H1 (cell line): ENCODE data around the gene FAM177A1. TPM values are rescaled to one million over a fixed set of nuclear protein-coding genes. Genes with fewer than 3 reads are reported as not detected.
"Not testable (repeated sequence)": the region's sequence is repeated elsewhere in the genome, so short reads cannot be mapped to it uniquely, and the experiment has no call there.

Experiments used
- CTCF ChIA-PET: fragments of 300-600 bp; sonication (Branson Sonifier 250); formaldehyde crosslinking; loops from one replicate; lab custom pipeline; 2021; ENCODE audit not compliant: partially characterized antibody; lab: Charles Lee
- POLR2A ChIA-PET: fragments of 300-600 bp; sonication (Branson Sonifier 250); formaldehyde crosslinking; loops from one replicate; lab custom pipeline; 2021; ENCODE audit warnings: inconsistent platforms; ENCODE audit not compliant: partially characterized antibody; lab: Charles Lee
- DNase-seq, 2 experiments: peaks; one replicate each; pipeline versions ENCODE4 v3.0.0 to v3.0.0-alpha.2; 2010 to 2022; ENCODE audit warnings: low spot score in 2 of 2, low read depth in 1 of 2, mixed read lengths in 1 of 2
- FAIRE-seq: peaks from 2 replicates; lab custom pipeline; 2011; peaks lifted over from hg19 to GRCh38; lab: Jason Lieb, UNC
- H2AFZ ChIP-seq: 2 replicates; pipeline ENCODE4 v1.8.1; 2012; ENCODE audit warnings: low read length, inconsistent platforms
- H2AK5ac ChIP-seq: 2 replicates; pipeline ENCODE4 v1.6.1; 2013; ENCODE audit warnings: low read depth, low read length
- H2BK120ac ChIP-seq: replicated peaks from 2 replicates; pipeline ENCODE3; 2013; ENCODE audit warnings: low read depth, low read length, inconsistent platforms
- H2BK12ac ChIP-seq: 2 replicates; pipeline ENCODE4 v1.6.1; 2013; ENCODE audit warnings: low read depth, low read length
- H2BK15ac ChIP-seq: 2 replicates; pipeline ENCODE4 v1.6.1; 2013; ENCODE audit warnings: low read length
- H2BK20ac ChIP-seq: 2 replicates; pipeline ENCODE4 v1.6.1; 2013; ENCODE audit warnings: low read length
- H2BK5ac ChIP-seq: 2 replicates; pipeline ENCODE4 v1.6.1; 2013; ENCODE audit warnings: low read depth, low read length
- H3K14ac ChIP-seq: 2 replicates; pipeline ENCODE4 v1.6.1; 2013; ENCODE audit warnings: inconsistent platforms; ENCODE audit not compliant: insufficient read length
- H3K18ac ChIP-seq: 2 replicates; pipeline ENCODE4 v1.6.1; 2013; ENCODE audit warnings: low read length; ENCODE audit errors: extremely low read depth
- H3K23ac ChIP-seq: 2 replicates; pipeline ENCODE4 v1.6.1; 2013; ENCODE audit warnings: inconsistent platforms; ENCODE audit not compliant: insufficient read length
- H3K23me2 ChIP-seq: 2 replicates; pipeline ENCODE4 v1.6.1; 2013; ENCODE audit warnings: low read depth, low read length
- H3K27ac ChIP-seq: 2 replicates; pipeline ENCODE4 v1.6.1; 2011; ENCODE audit warnings: low read depth, low read length, inconsistent platforms
- H3K27me3 ChIP-seq, 4 experiments: replicated peaks in 1 of 4; 1 replicate in 1 of 4; 2 replicates in 3 of 4; pipeline versions ENCODE4 v1.6.1 to v1.8.1; 2011 to 2013; ENCODE audit warnings: low read length in 3 of 4, mild to moderate bottlenecking in 3 of 4, inconsistent platforms in 2 of 4, mixed read lengths in 2 of 4, moderate library complexity in 1 of 4; ENCODE audit not compliant: control insufficient read depth in 3 of 4, insufficient read depth in 3 of 4; ENCODE audit errors: extremely low read depth in 1 of 4
- H3K36me3 ChIP-seq, 4 experiments: 2 replicates each; pipeline versions ENCODE4 v1.6.1 to v1.8.1; 2011 to 2013; ENCODE audit warnings: mild to moderate bottlenecking in 4 of 4, low read length in 3 of 4, moderate library complexity in 2 of 4, control low read depth in 1 of 4, inconsistent platforms in 1 of 4; ENCODE audit not compliant: insufficient read depth in 4 of 4, control insufficient read depth in 2 of 4
- H3K4ac ChIP-seq: replicated peaks from 2 replicates; pipeline ENCODE3; 2013; ENCODE audit warnings: low read length, low read depth, mixed read lengths, inconsistent platforms; ENCODE audit not compliant: insufficient read length
- H3K4me1 ChIP-seq, 4 experiments: replicated peaks in 1 of 4; 1 replicate in 1 of 4; 2 replicates in 3 of 4; pipeline versions ENCODE4 v1.6.1 to v1.8.1; 2011 to 2013; ENCODE audit warnings: low read length in 3 of 4, inconsistent platforms in 2 of 4, mixed read lengths in 1 of 4; ENCODE audit not compliant: insufficient read depth in 4 of 4, control insufficient read depth in 3 of 4
- H3K4me2 ChIP-seq, 2 experiments: 2 replicates each; pipeline versions ENCODE4 v1.6.1 to v1.8.1; 2011 to 2013; ENCODE audit warnings: low read depth in 2 of 2, low read length in 2 of 2, control low read depth in 1 of 2, inconsistent platforms in 1 of 2, mild to moderate bottlenecking in 1 of 2; ENCODE audit not compliant: insufficient read depth in 1 of 2
- H3K4me3 ChIP-seq, 4 experiments: fragments of 200-600, 300-600 bp in 1 of 4; sonication (generic), shearing (Covaris generic), sonication (Bioruptor Twin) in 1 of 4; 2 replicates each; pipeline versions ENCODE4 v1.5.1 to v1.8.1; 2011 to 2016; ENCODE audit warnings: low read length in 4 of 4, low read depth in 3 of 4, control low read depth in 2 of 4, inconsistent platforms in 2 of 4, mild to moderate bottlenecking in 2 of 4, mixed read lengths in 1 of 4, moderate library complexity in 1 of 4; ENCODE audit not compliant: insufficient read depth in 2 of 4; ENCODE audit errors: extremely low read depth in 1 of 4
- H3K56ac ChIP-seq: replicated peaks from 2 replicates; pipeline ENCODE3; 2013; ENCODE audit warnings: low read depth, mild to moderate bottlenecking, mixed read lengths, low read length, inconsistent platforms; ENCODE audit not compliant: insufficient read length
- H3K79me1 ChIP-seq: 2 replicates; pipeline ENCODE4 v1.6.1; 2013; ENCODE audit warnings: low read depth, low read length, control low read depth
- H3K79me2 ChIP-seq, 2 experiments: 2 replicates each; pipeline versions ENCODE4 v1.6.1 to v1.8.1; 2012 to 2013; ENCODE audit warnings: low read length in 2 of 2, mild to moderate bottlenecking in 2 of 2, inconsistent platforms in 1 of 2; ENCODE audit not compliant: insufficient read depth in 2 of 2, control insufficient read depth in 1 of 2
- H3K9ac ChIP-seq, 4 experiments: replicated peaks in 1 of 4; 1 replicate in 1 of 4; 2 replicates in 3 of 4; pipeline versions ENCODE4 v1.6.1 to v1.8.1; 2011 to 2013; ENCODE audit warnings: low read depth in 3 of 4, low read length in 3 of 4, control low read depth in 2 of 4, mild to moderate bottlenecking in 2 of 4, moderate library complexity in 2 of 4, inconsistent platforms in 1 of 4; ENCODE audit errors: extremely low read depth in 1 of 4
- H3K9me3 ChIP-seq, 2 experiments: 2 replicates each; pipeline versions ENCODE4 v1.6.1 to v1.8.1; 2012 to 2013; ENCODE audit warnings: mild to moderate bottlenecking in 2 of 2, moderate library complexity in 2 of 2, control low read depth in 1 of 2, inconsistent platforms in 1 of 2, low read depth in 1 of 2, low read length in 1 of 2, mixed read lengths in 1 of 2; ENCODE audit not compliant: insufficient read depth in 2 of 2
- H4K20me1 ChIP-seq, 2 experiments: replicated peaks in 1 of 2; 2 replicates each; pipeline versions ENCODE3 to v1.8.1; 2011 to 2013; ENCODE audit warnings: inconsistent platforms in 2 of 2, low read length in 2 of 2, mild to moderate bottlenecking in 1 of 2; ENCODE audit not compliant: insufficient read depth in 2 of 2, control insufficient read depth in 1 of 2
- H4K5ac ChIP-seq: 2 replicates; pipeline ENCODE4 v1.6.1; 2013; ENCODE audit warnings: low read length, low read depth, mixed read lengths, inconsistent platforms; ENCODE audit not compliant: insufficient read length
- H4K8ac ChIP-seq: 2 replicates; pipeline ENCODE4 v1.8.0; 2013; ENCODE audit warnings: mild to moderate bottlenecking, moderate library complexity, low read length, inconsistent platforms; ENCODE audit not compliant: insufficient read depth; ENCODE audit errors: extremely low read depth
- H4K91ac ChIP-seq: replicated peaks from 2 replicates; pipeline ENCODE3; 2013; ENCODE audit warnings: low read length, mixed read lengths, inconsistent platforms; ENCODE audit not compliant: insufficient read length
- BCL11A ChIP-seq, 2 experiments: IDR thresholded peaks; one replicate each; pipeline ENCODE4 v1.6.1; 2011; ENCODE audit warnings: low read depth in 2 of 2, low read length in 2 of 2, mild to moderate bottlenecking in 2 of 2
- BRCA1 ChIP-seq: IDR thresholded peaks from 2 replicates; pipeline ENCODE4 v1.6.1; 2012; ENCODE audit warnings: low read depth, low read length, improper control_type of control experiment
- CBX8 ChIP-seq: fragments of 300-800, 300-1000 bp; sonication (generic); IDR thresholded peaks from 2 replicates; pipeline ENCODE4 v1.7.1; 2016; ENCODE audit warnings: low read depth, low read length, borderline replicate concordance
- CEBPB ChIP-seq: IDR thresholded peaks from 2 replicates; pipeline ENCODE4 v1.6.1; 2012; ENCODE audit warnings: low read depth, low read length
- KDM1A ChIP-seq: fragments of 200-600, 300-600 bp; sonication (generic); IDR thresholded peaks from 2 replicates; pipeline ENCODE4 v1.7.1; 2016; ENCODE audit warnings: mild to moderate bottlenecking, low read length, borderline replicate concordance
- MAFK ChIP-seq: IDR thresholded peaks from 2 replicates; pipeline ENCODE4 v1.6.1; 2012; ENCODE audit warnings: low read depth, mild to moderate bottlenecking, improper control_type of control experiment, low read length
- WGBS, 2 experiments: shearing (Covaris generic) in 1 of 2; methylation state at CpG; one replicate each; pipeline versions ENCODE4 v1.1.6 to v1.1.7; 2013 to 2015; ENCODE audit warnings: low lambda C conversion rate in 2 of 2, mixed read lengths in 2 of 2, inconsistent platforms in 1 of 2, low coverage in 1 of 2, missing lambda C conversion rate in 1 of 2; ENCODE audit not compliant: insufficient replicate concordance in 2 of 2, insufficient coverage in 1 of 2, insufficient read length in 1 of 2; ENCODE audit errors: extremely low coverage in 1 of 2, missing lambda C conversion rate in 1 of 2; 5-methylcytosine and 5-hydroxymethylcytosine counted together
- polyA plus RNA-seq, 7 experiments: library from polyadenylated mRNA; depleted of rRNA in 3 of 7; stranded (reverse) in 5 of 7; unstranded in 2 of 7; fragments of >200 nt in 5 of 7; fragments of 200-250 nt in 2 of 7; gene quantifications; 1 replicate in 5 of 7; 2 replicates in 1 of 7; 4 replicates in 1 of 7; pipeline versions ENCODE4 v1.2.1 to v1.2.3, GENCODE V29; 2011 to 2013; ENCODE audit warnings: missing spikeins in 2 of 7, mixed read lengths in 2 of 7
- total RNA-seq: library from RNA; stranded (reverse); fragmentation: NEBNext Ultra II Directional; extraction: Animal tissue kit (Norgen Biotek cat#: 25700); gene quantifications from 2 replicates; pipeline ENCODE4 v1.2.1, GENCODE V29; 2021

Gene FAM177A1
- total and polyA plus RNA-seq, 2 of the 8 experiments (the other 6 are each of a cell fraction or from before 2014, with no cell fraction given) = 11.3 to 34.0 TPM

DNA sequence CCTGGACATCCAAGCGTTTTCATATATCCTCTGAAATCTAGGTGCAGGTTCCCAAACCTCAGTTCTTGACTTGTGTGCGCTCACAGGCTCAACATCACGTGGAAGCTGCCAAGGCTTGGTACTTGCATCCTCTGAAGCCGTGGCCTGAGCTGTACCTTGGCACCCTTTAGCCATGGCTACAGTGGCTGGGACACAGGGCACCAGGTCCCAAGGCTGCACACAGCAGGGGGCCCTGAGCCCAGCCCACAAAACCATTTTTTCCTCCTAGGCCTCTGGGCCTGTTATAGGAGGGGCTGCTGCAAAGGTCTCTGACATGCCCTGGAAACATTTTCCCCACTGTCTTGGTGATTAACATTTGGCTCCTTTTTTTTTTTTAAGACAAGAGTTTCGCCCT, 11.6 kb upstream of the FAM177A1 start (continued):
- no peak for TF ChIP-seq BCL11A (IDR thresholded peaks at IDR 0.05; ENCODE audit: low read depth in 2 of 2, low read length in 2 of 2)
- no peak for TF ChIP-seq MAFK
- no peak for TF ChIP-seq BRCA1
- TF ChIP-seq CEBPB = no peak
- no peak for TF ChIP-seq KDM1A
- no peak for TF ChIP-seq CBX8

DNA sequence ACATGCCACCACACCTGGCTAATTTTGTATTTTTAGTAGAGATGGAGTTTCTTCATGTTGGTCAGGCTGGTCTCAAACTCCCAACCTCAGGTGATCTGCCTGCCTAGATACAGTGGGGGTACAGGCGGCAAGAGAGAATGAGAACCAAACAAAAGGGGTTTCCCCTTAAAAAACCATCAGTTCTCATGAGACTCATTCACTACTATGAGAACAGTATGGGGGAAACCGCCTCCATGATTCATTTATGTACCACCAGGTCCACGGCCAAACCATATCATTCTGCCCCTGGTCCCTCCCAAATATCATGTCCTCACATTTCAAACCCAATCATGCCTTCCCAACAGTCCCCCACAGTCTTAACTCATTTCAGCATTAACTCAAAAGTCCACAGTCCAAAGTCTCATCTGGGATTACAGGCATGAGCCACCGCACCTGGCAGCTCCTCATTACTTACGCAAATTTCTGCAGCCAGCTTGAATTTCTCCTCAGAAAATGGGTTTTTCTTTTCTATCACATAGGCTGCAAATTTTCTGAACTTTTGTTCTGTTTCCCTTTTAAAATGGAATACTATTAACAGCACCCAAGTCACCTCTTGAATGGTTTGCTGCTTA, 11.0 kb upstream of the FAM177A1 start:
- H4K8ac ChIP-seq, FAIRE-seq, H2AK5ac ChIP-seq, H3K4me3 ChIP-seq, DNase-seq, H2BK120ac ChIP-seq, H4K20me1 ChIP-seq, H3K9ac ChIP-seq, H4K5ac ChIP-seq, H4K91ac ChIP-seq, H3K4me2 ChIP-seq, H3K14ac ChIP-seq, H3K27ac ChIP-seq, H3K27me3 ChIP-seq, H2BK20ac ChIP-seq, H3K4me1 ChIP-seq, H3K79me2 ChIP-seq, H3K18ac ChIP-seq, H3K23ac ChIP-seq, H2BK5ac ChIP-seq, H2BK15ac ChIP-seq, H2BK12ac ChIP-seq, H3K79me1 ChIP-seq, H3K23me2 ChIP-seq, H3K4ac ChIP-seq, H3K56ac ChIP-seq, H2AFZ ChIP-seq, CTCF ChIA-PET: not testable (repeated sequence)
- Histone ChIP-seq H3K36me3 (peaks cover 0 to 24% (median 6%) of the 10 kb centered on the region in 4 experiments; a peak in 4 of 8 replicates), H3K9me3 (peaks cover 14 to 23% of the 10 kb centered on the region in 2 experiments)
- WGBS, 2 experiments = 93% methylated on average over 5 of the region's 5 CpGs; no CpG with 5 or more reads in 1 of the 2 experiments
- POLR2A ChIA-PET = interaction anchor here (0.5 kb wide), 1 partner anchor 9 kb away, joined by 5 read pairs; no protein-coding TSS in a partner anchor
